HG03159 (cell line): ENCODE data around the gene RFNG.

Source experiments
- ATAC-seq: cut with Tn5 transposase; IDR thresholded peaks from one replicate; pipeline ENCODE4 v1.9.1; 2021; ENCODE audit warnings: mild to moderate bottlenecking, moderate library complexity; ENCODE audit not compliant: unreplicated experiment

Gene RFNG, protein sequence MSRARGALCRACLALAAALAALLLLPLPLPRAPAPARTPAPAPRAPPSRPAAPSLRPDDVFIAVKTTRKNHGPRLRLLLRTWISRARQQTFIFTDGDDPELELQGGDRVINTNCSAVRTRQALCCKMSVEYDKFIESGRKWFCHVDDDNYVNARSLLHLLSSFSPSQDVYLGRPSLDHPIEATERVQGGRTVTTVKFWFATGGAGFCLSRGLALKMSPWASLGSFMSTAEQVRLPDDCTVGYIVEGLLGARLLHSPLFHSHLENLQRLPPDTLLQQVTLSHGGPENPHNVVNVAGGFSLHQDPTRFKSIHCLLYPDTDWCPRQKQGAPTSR

GRCh38 chr17:82051776-82052637 is at the start of gene RFNG, which contains the start of gene GPS1:
TSS of gene RFNG (minus strand) at chr17:82051811. CDS start at chr17:82051766, 45 bp downstream.
TSS of gene GPS1 (plus strand) at chr17:82051898. CDS start at chr17:82051932, 34 bp downstream.
- ATAC-seq = peak; percentile 60

- ATAC-seq = no peak
Observed at GRCh38 chr17:82101301-82101715, 49.7 kb upstream of the RFNG start.

DNA sequence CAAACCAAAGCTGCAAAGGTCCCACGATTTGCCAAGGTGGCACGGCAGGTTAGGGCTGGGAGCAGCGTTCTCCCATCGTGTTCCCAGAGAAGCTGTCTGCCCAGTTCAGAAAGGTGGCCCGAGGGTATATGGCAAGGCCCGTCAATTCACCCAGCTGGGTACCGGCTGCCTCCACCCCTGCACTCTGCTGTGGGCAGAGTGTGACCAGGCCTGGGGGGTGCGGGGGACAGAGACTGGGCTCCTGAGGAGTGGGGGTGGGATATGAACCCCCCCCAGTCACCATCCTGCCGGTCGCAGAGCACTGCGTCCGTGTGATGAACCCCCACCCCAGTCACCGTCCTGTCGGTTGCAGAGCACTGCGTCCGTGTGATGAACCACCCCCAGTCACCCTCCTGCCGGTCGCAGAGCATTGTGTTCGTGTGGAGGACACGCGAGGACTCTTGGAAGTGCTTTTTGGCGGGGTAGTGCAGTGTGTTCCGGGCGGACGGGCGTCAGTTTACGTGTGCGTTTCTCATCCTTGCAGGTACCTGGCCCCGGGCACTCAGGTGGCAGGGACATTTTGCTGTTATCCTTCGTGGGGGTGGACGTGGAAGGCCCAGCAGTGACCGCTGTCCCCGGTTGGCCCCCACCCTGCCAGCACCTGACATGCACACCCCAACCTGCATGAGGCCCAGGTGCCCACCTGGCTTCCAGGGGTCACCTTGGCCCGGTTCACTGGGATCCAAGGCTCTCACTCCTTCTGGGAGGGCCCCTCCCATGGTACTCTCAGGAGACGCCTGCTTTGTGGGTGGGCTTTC is 49.1 kb upstream of the RFNG start:
- no peak for ATAC-seq

DNA sequence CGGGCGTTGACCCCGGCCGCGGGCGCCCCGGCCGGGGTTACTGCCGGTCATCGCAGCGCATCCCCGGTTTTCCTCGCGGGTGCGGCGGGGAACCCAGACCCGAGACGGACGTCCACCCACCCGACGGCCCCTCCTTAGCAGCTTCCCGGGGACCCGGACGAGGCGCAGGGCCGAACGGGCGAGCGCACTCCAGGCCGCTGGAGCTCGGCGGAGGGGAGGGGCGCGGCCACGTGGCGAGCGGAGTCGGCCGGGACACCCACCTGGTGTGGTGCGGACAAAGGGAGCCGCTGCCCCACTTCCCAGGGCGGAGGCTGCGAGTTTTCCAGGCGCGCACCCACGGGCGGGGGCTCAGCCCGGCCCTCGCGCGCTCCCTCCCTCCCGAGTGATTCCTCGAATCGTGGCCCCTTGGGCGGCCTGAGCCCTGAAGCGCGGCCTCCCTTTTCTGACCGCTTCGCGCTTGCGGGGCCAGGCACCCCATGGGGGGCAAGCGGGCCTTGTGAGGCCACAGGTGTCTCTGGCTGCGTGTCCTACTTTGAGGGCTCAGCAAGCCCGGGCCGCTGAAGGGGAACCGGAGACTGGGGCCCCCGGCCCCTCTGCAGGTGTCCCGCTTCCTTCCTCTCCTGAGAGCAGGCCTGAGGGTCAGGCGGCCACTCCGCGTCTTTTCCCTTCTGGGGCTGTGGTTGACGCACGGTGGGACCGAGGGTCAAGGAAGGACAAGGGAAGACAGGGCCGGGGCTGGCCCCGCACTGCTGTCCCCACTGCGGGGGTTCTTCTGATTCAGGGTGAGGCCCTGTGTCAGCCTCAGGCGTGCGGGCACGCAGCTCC is 47.5 kb upstream of the RFNG start:
- ATAC-seq = peak; percentile 11

DNA sequence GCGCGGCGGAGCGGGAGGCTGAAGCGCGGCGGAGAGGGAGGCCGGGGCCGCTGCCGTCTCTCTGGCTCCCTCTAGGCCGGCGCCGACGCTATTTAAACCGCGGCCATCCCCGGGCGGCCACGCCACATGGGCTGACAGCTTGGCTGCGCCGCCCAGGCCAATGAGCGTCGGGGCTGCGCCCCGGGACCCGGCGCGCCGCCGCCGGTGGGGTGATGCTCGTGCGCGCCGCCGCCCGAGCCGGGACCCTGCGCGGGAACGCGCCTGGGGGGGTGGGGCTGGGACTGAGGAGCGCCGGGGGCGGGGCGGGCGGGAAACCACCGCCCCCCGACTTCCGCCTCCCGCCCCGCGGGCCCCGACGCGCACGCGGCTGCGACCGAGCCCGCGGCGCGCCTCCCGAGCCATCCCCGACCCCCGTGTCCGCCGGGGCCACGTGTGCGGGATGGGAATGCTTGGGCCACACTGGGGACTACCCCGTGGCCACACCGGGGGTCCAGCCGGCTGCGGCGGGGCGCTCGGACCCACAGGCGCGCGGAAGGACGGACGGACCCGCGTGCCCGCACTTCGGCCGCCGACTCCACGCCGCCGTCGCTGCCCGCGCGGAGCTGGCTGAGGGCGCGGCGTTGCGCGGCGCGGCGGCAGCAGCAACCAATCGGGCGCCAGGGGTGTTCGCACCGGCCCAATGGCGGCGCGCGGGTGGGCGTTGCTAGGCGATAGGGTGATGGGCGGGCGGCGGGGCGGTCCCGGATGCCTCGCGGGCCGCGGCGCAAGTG is 46.7 kb upstream of the RFNG start, which contains the start of gene FASN:
Gene FASN, minus strand, starts transcription at position 68 of the 770 bp plus-strand sequence. CDS start 1,791 bp downstream, outside the sequence.
- peak; percentile 68 for ATAC-seq

DNA sequence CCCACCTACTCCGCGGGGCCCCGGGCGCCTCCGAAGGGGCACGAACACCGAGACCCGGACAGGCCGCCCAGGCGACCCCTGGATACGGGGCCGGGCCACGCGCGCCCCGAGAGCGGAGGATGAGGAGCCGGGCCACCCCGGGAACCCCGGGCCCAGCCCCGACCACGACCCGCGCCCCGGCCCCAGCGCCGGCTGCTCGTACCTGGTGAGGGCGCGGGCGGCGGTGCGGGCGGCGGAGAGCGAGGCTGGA is 46.2 kb upstream of the RFNG start:
- no peak for ATAC-seq

DNA sequence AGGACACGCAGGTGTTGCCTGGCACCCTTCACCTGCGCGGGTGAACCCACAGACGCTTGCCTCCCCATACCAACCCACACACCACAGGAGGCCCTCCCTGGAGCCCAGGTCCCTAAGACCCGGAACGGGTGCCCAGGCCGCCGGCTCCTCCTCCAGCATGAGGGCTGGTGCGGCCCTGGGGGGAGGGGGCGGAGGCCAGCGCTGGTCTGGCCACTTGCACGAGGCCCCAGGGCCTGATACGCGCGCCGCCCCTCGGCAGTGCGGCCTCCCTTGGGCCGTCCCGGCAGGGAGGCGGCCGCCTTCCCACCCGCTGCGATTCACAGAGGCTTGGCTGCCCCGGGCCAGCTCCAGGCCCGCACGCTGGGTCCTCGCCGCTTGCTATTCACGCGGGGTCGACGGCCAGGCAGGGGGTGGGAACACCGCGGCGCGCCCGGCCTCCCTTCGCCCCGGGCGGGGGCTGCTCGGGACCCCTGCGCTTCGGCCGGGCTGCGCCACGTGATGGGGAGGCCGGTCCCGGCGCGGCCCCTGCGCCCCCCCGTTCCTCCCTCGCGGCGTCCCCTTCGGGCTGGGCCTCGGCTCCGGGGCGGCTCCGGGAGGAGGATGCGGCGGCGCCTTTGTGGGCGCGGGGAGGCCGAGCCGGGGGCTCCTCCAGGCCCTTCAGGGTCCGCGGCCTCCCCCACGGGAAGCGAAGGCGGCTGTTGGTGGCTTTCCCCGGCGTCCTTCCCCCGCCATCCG is 45.7 kb upstream of the RFNG start:
- peak; percentile 0 for ATAC-seq

GRCh38 chr17:82096709-82097183 is 45.1 kb upstream of the RFNG start:
- ATAC-seq = no peak

DNA sequence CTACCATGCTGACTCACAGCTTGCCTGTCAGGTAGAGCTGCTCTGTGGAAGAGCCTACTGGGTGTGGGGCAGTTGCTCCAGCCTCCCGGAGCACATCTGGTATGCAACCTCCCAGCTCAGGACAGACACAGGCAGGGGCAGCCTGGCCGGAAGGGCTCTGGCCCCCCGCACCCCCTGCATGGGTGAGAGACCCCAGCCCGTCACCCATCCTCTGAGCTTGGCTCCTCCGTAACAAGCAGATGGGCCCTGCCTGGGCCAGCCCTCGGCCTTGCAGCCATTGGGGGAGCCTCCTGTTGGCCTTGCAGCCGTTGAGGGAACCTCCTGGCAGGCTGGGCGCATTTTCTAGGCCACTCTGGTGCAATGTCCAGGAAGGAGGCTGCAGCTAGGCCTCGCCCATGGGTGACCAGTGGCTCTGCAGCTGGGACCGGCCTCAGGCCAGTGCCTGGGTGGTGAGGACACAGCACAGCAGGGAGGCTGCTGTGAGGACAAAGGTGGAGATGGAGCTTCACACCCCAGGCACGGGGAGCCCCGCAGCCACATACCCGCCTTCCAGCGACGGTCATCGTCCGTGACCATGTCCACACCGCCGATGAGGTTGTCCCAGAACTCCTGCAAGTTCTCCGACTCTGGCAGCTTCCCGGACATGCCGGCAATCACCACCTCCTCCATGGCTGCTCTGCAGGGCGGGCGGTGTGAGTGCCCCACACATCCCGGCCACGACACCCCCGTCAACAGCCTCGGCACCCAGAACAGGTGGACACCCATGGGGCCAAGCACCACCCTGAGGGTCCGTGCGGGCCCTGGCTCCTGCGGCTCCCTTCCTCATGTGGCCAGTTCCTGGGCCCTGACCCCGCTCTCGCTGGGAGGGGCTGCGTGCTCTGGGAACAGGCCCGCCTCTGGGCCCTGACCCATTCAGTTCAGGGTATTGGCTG is 44.4 kb upstream of the RFNG start:
- ATAC-seq = no peak

DNA sequence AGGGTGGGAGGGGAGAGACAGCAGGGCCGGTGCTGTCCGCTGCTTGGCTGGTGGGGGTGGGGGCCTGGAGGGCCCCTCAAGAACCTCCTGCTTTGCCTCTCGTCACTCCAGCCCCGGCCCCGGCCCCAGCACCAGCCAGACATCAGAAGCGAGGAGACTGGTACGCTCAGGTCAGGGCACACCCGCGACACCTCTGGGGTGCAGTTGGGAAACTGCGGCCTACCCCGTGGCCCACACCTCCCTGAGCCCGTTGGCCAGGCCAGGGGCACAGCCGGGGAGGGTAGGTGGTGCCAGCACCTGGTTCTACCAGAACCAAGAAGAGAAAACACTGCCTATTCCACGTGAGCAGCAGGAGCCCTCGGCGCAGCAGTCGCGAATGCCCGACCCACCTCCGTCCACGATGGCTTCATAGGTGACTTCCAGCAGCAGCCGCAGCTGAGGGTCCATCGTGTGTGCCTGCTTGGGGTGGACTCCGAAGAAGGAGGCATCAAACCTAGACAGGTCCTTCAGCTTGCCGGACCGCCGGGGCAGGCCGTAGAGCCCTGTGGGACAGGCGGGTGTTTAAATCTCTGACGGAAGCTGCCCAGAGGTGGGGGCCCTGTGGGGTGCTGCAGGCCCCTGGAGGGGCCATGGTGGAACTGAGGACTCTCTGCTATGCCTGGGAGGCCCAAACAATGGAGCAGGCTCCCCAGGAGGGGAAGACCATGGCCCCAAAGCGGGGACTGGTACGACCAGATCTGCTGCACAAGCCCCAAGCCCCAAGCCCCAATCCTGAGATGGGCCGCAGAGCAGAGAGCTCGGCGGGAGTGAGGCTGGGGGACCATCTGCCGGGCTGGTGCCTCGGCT is 43.5 kb upstream of the RFNG start:
- no peak for ATAC-seq

DNA sequence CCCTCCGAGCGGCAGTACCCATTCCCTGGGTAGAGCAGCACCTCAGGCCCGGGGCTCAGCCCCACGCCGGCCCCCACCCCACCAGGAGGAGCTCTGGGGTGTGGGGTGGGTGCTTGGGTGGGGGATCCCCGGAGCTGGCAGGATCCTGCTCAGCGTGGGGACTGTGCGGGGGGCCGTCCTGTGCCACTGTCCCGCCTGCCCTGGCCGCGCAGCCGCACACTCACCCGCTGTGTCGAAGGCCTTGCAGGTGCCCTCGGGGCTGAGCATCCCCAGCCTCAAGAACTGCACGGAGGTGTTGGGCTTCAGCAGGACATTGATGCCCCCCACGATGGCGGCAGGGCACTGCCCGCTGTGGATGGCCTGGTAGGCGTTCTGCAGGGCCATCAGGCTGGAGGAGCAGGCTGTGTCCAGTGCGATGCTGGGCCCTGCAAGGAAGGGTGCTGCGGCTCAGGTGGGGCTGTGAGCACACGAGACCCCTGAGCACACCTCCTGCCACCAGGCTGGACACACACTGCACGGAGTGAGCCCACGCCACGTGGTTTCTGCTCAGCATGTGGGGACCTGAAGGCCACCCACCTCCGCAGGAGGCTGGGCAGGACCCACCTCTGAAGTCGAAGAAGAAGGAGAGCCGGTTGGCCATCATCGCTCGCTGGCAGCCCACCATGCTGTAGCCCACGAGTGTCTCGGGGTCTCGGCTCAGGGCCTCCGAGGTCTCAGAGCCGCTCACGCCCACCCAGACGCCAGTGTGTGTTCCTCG is 41.6 kb upstream of the RFNG start:
- no peak for ATAC-seq

- no peak for ATAC-seq
Observed at GRCh38 chr17:82092628-82092994, 41.0 kb upstream of the RFNG start.

DNA sequence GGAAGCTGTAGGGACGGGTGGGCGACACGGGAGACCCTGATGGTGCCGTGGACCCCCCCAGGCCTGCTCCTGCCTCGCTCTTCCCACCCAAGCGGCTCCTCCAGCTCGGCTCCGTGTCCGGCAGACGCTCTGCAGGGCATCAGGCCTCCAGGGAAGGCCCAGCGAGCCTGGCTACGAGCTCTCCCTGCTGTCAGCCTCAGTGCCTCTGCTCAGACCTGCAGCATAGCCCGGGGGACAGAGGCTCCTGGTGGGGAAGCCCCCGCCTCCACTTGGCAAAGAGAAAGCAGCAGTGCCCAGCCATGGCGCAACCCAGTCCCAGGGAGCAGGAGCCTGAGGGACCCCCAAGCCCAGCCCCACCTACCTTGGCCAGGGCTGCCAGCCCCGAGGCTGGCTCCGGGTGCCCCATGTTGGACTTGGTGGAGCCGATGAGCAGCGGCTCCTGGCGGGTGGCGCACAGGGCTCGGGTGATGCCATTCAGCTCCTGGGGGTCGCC is 40.5 kb upstream of the RFNG start:
- ATAC-seq = no peak

DNA sequence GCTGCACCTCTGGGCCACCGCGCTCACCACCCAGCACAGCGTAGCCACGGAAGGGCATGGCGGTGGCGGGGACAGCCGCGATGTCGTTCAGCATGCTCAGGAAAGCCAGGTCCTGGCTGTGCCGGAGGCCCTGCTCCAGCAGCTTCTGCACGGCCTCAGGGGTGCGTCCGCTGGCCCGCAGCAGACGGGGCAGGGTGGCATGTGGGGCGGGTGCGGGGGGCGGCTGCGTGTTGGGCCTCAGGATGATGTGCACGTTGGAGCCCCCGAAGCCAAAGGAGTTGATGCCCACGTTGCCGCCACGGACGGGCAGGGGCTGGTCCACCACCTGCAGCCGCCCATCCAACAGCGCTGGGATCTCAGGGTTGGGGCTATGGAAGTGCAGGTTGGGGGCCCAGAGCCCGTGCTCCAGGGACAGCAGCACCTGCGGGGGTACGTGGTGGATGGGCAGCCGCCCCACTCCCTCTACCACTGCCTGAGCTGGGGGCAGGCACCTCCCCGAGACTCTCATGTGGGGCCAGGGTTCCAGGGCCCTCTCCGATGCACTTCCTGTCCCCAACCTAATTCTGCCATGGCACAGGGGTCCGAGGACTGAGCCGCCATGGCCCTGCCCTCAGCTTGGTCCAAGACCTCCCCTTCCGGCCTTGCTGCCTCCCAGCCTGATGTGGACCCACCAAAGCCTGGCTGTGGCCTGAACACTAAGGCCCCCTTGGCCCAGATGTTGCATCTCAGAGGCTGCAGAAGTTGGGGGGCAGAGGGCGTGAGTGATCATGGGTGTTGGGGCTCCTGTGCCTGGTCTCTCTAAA is 39.9 kb upstream of the RFNG start:
- ATAC-seq = no peak

- no peak for ATAC-seq
Observed at GRCh38 chr17:82090549-82091263, 39.1 kb upstream of the RFNG start.
